ENCODE measurements around the gene PEAK1. TPM values are rescaled to one million over a fixed set of nuclear protein-coding genes. Genes with fewer than 3 reads are reported as not detected.

Gene PEAK1
- polyA plus RNA-seq, 1 experiment = 52.1 TPM

- no peak overlapping the region for H3K27ac ChIP-seq (ENCODE audit: low read depth, low read length)
- ChIA-PET POLR2A (no interaction called here), CTCF (no interaction called here)
- no peak for DNase-seq (ENCODE audit: low read depth, low spot score)
- no peaks in the 10 kb centered on the region for H3K9me3 ChIP-seq (ENCODE audit: control insufficient read depth, insufficient read depth, low read length)
- TF ChIP-seq CTCF (IDR thresholded peaks at IDR 0.05; ENCODE audit: low read depth, low read length) = no peak
- H3K4me3 ChIP-seq (ENCODE audit: low read depth, low read length) = no peak overlapping the region
- no peaks in the 10 kb centered on the region for H3K27me3 ChIP-seq (ENCODE audit: control insufficient read depth, insufficient read depth, low read length)
Observed at GRCh38 chr15:77356305-77356704, 63.6 kb downstream of the PEAK1 start.

GRCh38 chr15:77355321-77355720 lies 64.6 kb downstream of the PEAK1 start:
- POLR2A ChIA-PET = no interaction called here
- TF ChIP-seq CTCF (IDR thresholded peaks at IDR 0.05; ENCODE audit: low read depth, low read length) = no peak
- no peak overlapping the region for H3K4me3 ChIP-seq (ENCODE audit: low read depth, low read length)
- CTCF ChIA-PET = interaction anchor here (0.5 kb wide), 1 partner anchor 140 kb away, joined by 3 read pairs; no protein-coding TSS in a partner anchor
- no peak for DNase-seq (ENCODE audit: low read depth, low spot score)
- no peaks in the 10 kb centered on the region for H3K27me3 ChIP-seq (ENCODE audit: control insufficient read depth, insufficient read depth, low read length)
- no peak overlapping the region for H3K27ac ChIP-seq (ENCODE audit: low read depth, low read length)
- no peaks in the 10 kb centered on the region for H3K9me3 ChIP-seq (ENCODE audit: control insufficient read depth, insufficient read depth, low read length)

GRCh38 chr15:77354063-77354462 lies 65.8 kb downstream of the PEAK1 start:
- ChIA-PET CTCF (interaction anchor here (0.6 kb wide), 1 partner anchor 16 kb away, joined by 3 read pairs; no protein-coding TSS in a partner anchor), POLR2A (no interaction called here)
- DNase-seq (ENCODE audit: low read depth, low spot score) = no peak
- no peaks in the 10 kb centered on the region for H3K9me3 ChIP-seq (ENCODE audit: control insufficient read depth, insufficient read depth, low read length)
- no peak for TF ChIP-seq CTCF (IDR thresholded peaks at IDR 0.05; ENCODE audit: low read depth, low read length)
- no peak overlapping the region for H3K4me3 ChIP-seq (ENCODE audit: low read depth, low read length)
- no peaks in the 10 kb centered on the region for H3K27me3 ChIP-seq (ENCODE audit: control insufficient read depth, insufficient read depth, low read length)
- no peak overlapping the region for H3K27ac ChIP-seq (ENCODE audit: low read depth, low read length)

GRCh38 chr15:77352887-77353286 lies 67.0 kb downstream of the PEAK1 start:
- Histone ChIP-seq H3K4me3 (ENCODE audit: low read depth, low read length) (no peak overlapping the region), H3K27ac (ENCODE audit: low read depth, low read length) (no peak overlapping the region), H3K27me3 (ENCODE audit: control insufficient read depth, insufficient read depth, low read length) (no peaks in the 10 kb centered on the region), H3K9me3 (ENCODE audit: control insufficient read depth, insufficient read depth, low read length) (no peaks in the 10 kb centered on the region)
- DNase-seq (ENCODE audit: low read depth, low spot score) = no peak
- ChIA-PET POLR2A (no interaction called here), CTCF (no interaction called here)
- no peak for TF ChIP-seq CTCF (IDR thresholded peaks at IDR 0.05; ENCODE audit: low read depth, low read length)

GRCh38 chr15:77350792-77351191 lies 69.1 kb downstream of the PEAK1 start:
- TF ChIP-seq CTCF (IDR thresholded peaks at IDR 0.05; ENCODE audit: low read depth, low read length) = no peak
- H3K27me3 ChIP-seq (ENCODE audit: control insufficient read depth, insufficient read depth, low read length) = no peaks in the 10 kb centered on the region
- POLR2A ChIA-PET = no interaction called here
- no peak overlapping the region for H3K27ac ChIP-seq (ENCODE audit: low read depth, low read length)
- no peak for DNase-seq (ENCODE audit: low read depth, low spot score)
- no peaks in the 10 kb centered on the region for H3K9me3 ChIP-seq (ENCODE audit: control insufficient read depth, insufficient read depth, low read length)
- H3K4me3 ChIP-seq (ENCODE audit: low read depth, low read length) = no peak overlapping the region
- CTCF ChIA-PET = interaction anchor here (0.6 kb wide), 1 partner anchor 1981 kb away, joined by 4 read pairs; no protein-coding TSS in a partner anchor

Data from AG04450 (cell line).